ENCODE data around the gene SLC25A39. TPM values are rescaled to one million over a fixed set of nuclear protein-coding genes. Genes with fewer than 3 reads are reported as not detected.
"Not testable (repeated sequence)": the region's sequence is repeated elsewhere in the genome, so short reads cannot be mapped to it uniquely, and the experiment has no call there.

The SLC25A39 gene
- total and polyA plus RNA-seq, 2 of the 13 experiments (the other 11 are each of a cell fraction or from before 2014, with no cell fraction given): 144 to 151 TPM

DNA sequence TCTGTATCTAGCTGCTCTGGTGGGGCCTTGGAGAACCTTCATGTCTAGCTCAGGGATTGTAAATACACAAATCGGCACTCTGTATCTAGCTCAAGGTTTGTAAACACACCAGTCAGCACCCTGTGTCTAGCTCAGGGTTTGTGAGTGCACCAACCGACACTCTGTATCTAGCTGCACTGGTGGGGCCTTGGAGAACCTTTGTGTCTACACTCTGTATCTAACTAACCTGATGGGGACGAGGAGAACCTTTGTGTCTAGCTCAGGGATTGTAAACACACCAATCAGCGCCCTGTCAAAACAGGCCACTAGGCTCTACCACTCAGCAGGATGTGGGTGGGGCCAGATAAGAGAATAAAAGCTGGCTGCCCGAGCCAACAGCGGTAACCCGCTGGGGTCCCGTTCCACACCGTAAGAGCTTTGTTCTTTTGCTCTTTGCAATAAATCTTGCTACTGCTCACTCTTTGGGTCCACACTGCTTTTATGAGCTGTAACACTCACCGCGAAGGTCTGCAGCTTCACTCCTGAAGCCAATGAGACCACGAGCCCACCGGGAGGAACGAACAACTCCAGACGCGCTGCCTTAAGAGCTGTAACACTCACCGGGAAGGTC lies 44.9 kb upstream of the SLC25A39 start (continued):
- TF ChIP-seq, protein P1, sequence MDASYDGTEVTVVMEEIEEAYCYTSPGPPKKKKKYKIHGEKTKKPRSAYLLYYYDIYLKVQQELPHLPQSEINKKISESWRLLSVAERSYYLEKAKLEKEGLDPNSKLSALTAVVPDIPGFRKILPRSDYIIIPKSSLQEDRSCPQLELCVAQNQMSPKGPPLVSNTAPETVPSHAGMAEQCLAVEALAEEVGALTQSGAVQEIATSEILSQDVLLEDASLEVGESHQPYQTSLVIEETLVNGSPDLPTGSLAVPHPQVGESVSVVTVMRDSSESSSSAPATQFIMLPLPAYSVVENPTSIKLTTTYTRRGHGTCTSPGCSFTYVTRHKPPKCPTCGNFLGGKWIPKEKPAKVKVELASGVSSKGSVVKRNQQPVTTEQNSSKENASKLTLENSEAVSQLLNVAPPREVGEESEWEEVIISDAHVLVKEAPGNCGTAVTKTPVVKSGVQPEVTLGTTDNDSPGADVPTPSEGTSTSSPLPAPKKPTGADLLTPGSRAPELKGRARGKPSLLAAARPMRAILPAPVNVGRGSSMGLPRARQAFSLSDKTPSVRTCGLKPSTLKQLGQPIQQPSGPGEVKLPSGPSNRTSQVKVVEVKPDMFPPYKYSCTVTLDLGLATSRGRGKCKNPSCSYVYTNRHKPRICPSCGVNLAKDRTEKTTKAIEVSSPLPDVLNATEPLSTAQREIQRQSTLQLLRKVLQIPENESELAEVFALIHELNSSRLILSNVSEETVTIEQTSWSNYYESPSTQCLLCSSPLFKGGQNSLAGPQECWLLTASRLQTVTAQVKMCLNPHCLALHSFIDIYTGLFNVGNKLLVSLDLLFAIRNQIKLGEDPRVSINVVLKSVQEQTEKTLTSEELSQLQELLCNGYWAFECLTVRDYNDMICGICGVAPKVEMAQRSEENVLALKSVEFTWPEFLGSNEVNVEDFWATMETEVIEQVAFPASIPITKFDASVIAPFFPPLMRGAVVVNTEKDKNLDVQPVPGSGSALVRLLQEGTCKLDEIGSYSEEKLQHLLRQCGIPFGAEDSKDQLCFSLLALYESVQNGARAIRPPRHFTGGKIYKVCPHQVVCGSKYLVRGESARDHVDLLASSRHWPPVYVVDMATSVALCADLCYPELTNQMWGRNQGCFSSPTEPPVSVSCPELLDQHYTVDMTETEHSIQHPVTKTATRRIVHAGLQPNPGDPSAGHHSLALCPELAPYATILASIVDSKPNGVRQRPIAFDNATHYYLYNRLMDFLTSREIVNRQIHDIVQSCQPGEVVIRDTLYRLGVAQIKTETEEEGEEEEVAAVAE (CRISPR knock-in tag; IDR thresholded peaks at IDR 0.05; ENCODE audit: borderline replicate concordance): peak; percentile 98
- TF ChIP-seq, protein P2, sequence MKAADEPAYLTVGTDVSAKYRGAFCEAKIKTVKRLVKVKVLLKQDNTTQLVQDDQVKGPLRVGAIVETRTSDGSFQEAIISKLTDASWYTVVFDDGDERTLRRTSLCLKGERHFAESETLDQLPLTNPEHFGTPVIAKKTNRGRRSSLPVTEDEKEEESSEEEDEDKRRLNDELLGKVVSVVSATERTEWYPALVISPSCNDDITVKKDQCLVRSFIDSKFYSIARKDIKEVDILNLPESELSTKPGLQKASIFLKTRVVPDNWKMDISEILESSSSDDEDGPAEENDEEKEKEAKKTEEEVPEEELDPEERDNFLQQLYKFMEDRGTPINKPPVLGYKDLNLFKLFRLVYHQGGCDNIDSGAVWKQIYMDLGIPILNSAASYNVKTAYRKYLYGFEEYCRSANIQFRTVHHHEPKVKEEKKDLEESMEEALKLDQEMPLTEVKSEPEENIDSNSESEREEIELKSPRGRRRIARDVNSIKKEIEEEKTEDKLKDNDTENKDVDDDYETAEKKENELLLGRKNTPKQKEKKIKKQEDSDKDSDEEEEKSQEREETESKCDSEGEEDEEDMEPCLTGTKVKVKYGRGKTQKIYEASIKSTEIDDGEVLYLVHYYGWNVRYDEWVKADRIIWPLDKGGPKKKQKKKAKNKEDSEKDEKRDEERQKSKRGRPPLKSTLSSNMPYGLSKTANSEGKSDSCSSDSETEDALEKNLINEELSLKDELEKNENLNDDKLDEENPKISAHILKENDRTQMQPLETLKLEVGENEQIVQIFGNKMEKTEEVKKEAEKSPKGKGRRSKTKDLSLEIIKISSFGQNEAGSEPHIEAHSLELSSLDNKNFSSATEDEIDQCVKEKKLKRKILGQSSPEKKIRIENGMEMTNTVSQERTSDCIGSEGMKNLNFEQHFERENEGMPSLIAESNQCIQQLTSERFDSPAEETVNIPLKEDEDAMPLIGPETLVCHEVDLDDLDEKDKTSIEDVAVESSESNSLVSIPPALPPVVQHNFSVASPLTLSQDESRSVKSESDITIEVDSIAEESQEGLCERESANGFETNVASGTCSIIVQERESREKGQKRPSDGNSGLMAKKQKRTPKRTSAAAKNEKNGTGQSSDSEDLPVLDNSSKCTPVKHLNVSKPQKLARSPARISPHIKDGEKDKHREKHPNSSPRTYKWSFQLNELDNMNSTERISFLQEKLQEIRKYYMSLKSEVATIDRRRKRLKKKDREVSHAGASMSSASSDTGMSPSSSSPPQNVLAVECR (CRISPR knock-in tag; IDR thresholded peaks at IDR 0.05; ENCODE audit: borderline replicate concordance): peak; percentile 46; the same call in 1 of the 2 replicates
- TF ChIP-seq ZMYM2 (CRISPR knock-in tag; IDR thresholded peaks at IDR 0.05) (peak; percentile 97), SAP130 (CRISPR knock-in tag; IDR thresholded peaks at IDR 0.05; ENCODE audit: low read depth) (peak; percentile 76), ZNF598 (CRISPR knock-in tag; IDR thresholded peaks at IDR 0.05; ENCODE audit: borderline replicate concordance) (0 out of 2 replicates have a peak, but pooled peaks have one; percentile 44), DMAP1 (CRISPR knock-in tag; IDR thresholded peaks at IDR 0.05) (0 out of 2 replicates have a peak, but pooled peaks have one; percentile 35), NFYC (CRISPR knock-in tag; IDR thresholded peaks at IDR 0.05) (peak; percentile 86), ZNF501 (CRISPR knock-in tag; IDR thresholded peaks at IDR 0.05) (peak; percentile 57; the same call in 1 of the 2 replicates), NFYB (CRISPR knock-in tag; IDR thresholded peaks at IDR 0.05) (peak; percentile 85), DR1 (CRISPR knock-in tag; IDR thresholded peaks at IDR 0.05) (peak; percentile 67), KDM2A (CRISPR knock-in tag; IDR thresholded peaks at IDR 0.05; ENCODE audit: borderline replicate concordance, low read depth) (peak; percentile 55), FOXP1 (IDR thresholded peaks at IDR 0.05) (peak; percentile 68), FOXP1 (CRISPR knock-in tag; IDR thresholded peaks at IDR 0.05) (peak; percentile 69), ARNT2 (CRISPR knock-in tag; IDR thresholded peaks at IDR 0.05; ENCODE audit: low read depth) (0 out of 2 replicates have a peak, but pooled peaks have one; percentile 47), SP1 (CRISPR knock-in tag; IDR thresholded peaks at IDR 0.05) (peak; percentile 72), SKI (IDR thresholded peaks at IDR 0.05; ENCODE audit: partially characterized antibody) (peak; percentile 78)
- TF ChIP-seq, protein P3, sequence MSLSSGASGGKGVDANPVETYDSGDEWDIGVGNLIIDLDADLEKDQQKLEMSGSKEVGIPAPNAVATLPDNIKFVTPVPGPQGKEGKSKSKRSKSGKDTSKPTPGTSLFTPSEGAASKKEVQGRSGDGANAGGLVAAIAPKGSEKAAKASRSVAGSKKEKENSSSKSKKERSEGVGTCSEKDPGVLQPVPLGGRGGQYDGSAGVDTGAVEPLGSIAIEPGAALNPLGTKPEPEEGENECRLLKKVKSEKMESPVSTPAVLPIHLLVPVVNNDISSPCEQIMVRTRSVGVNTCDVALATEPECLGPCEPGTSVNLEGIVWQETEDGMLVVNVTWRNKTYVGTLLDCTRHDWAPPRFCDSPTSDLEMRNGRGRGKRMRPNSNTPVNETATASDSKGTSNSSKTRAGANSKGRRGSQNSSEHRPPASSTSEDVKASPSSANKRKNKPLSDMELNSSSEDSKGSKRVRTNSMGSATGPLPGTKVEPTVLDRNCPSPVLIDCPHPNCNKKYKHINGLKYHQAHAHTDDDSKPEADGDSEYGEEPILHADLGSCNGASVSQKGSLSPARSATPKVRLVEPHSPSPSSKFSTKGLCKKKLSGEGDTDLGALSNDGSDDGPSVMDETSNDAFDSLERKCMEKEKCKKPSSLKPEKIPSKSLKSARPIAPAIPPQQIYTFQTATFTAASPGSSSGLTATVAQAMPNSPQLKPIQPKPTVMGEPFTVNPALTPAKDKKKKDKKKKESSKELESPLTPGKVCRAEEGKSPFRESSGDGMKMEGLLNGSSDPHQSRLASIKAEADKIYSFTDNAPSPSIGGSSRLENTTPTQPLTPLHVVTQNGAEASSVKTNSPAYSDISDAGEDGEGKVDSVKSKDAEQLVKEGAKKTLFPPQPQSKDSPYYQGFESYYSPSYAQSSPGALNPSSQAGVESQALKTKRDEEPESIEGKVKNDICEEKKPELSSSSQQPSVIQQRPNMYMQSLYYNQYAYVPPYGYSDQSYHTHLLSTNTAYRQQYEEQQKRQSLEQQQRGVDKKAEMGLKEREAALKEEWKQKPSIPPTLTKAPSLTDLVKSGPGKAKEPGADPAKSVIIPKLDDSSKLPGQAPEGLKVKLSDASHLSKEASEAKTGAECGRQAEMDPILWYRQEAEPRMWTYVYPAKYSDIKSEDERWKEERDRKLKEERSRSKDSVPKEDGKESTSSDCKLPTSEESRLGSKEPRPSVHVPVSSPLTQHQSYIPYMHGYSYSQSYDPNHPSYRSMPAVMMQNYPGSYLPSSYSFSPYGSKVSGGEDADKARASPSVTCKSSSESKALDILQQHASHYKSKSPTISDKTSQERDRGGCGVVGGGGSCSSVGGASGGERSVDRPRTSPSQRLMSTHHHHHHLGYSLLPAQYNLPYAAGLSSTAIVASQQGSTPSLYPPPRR (CRISPR knock-in tag; IDR thresholded peaks at IDR 0.05; ENCODE audit: borderline replicate concordance): peak; percentile 22; the same call in 1 of the 2 replicates
- TF ChIP-seq SP1 (IDR thresholded peaks at IDR 0.05): not testable (repeated sequence)
